ENCODE measurements around the gene CES2. TPM values are rescaled to one million over a fixed set of nuclear protein-coding genes. Genes with fewer than 3 reads are reported as not detected.

CES2 gene
- total and polyA plus RNA-seq, 9 of the 15 experiments (the other 6 are each of a cell fraction or from before 2014, with no cell fraction given): 2.2 to 37.9 (median 24.4) TPM

DNA sequence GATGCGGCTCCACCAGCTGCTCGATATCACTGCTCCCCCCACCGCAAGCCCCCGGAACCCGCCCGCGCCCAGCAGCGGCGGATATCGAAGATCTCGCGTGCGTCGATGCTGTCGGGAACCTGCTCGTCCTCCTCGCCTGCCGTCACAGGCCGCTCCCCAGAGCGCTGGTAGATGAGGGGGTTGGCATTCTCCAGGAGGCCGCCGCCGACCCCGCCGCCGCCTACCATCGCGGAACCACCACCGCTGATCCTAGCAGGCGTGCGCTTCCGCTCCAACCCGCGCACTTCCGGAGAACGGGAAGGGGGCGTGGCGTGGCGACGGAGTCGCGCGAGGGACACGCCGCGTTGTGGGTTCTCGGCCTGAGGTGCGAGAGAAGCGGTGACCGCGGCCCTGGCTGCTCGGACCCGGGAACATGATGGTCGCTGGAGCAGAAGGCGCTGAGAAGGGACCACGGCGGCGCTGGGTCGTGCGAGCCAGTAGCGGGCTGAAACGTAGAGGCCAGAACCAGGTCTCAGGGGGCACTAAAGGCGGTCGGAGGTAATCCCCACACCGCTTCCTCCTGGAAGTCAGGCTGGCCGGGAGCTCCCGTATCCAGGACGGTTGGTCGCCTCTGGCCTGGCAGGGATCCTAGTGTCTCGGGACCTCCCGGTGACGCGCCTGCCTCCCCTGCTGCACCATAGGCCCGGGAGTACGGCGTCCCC, 1.0 kb upstream of the CES2 start, which contains the start of gene CIAO2B (continued):
- no peak for TF ChIP-seq FOXK2 (conservative IDR thresholded peaks at IDR 0.05 in 1 of 2, IDR thresholded peaks at IDR 0.05 in 1 of 2; ENCODE audit: low read depth in 2 of 2)
- no peak for TF ChIP-seq U2AF1 (optimal IDR thresholded peaks at IDR 0.05; ENCODE audit: low read depth, low read length)
- no peak; the same call in 1 of the 2 replicates for TF ChIP-seq ZKSCAN1 (IDR thresholded peaks at IDR 0.05; ENCODE audit: low read depth, low read length)
- TF ChIP-seq, protein P1, sequence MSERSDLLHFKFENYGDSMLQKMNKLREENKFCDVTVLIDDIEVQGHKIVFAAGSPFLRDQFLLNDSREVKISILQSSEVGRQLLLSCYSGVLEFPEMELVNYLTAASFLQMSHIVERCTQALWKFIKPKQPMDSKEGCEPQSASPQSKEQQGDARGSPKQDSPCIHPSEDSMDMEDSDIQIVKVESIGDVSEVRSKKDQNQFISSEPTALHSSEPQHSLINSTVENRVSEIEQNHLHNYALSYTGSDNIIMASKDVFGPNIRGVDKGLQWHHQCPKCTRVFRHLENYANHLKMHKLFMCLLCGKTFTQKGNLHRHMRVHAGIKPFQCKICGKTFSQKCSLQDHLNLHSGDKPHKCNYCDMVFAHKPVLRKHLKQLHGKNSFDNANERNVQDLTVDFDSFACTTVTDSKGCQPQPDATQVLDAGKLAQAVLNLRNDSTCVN (CRISPR knock-in tag; IDR thresholded peaks at IDR 0.05): no peak
- TF ChIP-seq ZNF436 (CRISPR knock-in tag; IDR thresholded peaks at IDR 0.05): no peak
- TF ChIP-seq CBFA2T3 (IDR thresholded peaks at IDR 0.05): no peak
- no peak for TF ChIP-seq ZNF280A (IDR thresholded peaks at IDR 0.05; ENCODE audit: low read depth, partially characterized antibody)
- peak; percentile 87 for TF ChIP-seq SUPT5H (IDR thresholded peaks at IDR 0.05)
- peak; percentile 62 for TF ChIP-seq CREB1 (IDR thresholded peaks at IDR 0.05)
- TF ChIP-seq CREB1 (CRISPR knock-in tag; IDR thresholded peaks at IDR 0.05): peak; percentile 71; the same call in 1 of the 2 replicates
- no peak for TF ChIP-seq ZNF384 (IDR thresholded peaks at IDR 0.05; ENCODE audit: low read depth, low read length)
- TF ChIP-seq TAF1 (IDR thresholded peaks at IDR 0.05; ENCODE audit: control insufficient read depth, extremely low read depth, insufficient read depth, low read length, severe bottlenecking): peak; percentile 63
- TF ChIP-seq, protein P2, sequence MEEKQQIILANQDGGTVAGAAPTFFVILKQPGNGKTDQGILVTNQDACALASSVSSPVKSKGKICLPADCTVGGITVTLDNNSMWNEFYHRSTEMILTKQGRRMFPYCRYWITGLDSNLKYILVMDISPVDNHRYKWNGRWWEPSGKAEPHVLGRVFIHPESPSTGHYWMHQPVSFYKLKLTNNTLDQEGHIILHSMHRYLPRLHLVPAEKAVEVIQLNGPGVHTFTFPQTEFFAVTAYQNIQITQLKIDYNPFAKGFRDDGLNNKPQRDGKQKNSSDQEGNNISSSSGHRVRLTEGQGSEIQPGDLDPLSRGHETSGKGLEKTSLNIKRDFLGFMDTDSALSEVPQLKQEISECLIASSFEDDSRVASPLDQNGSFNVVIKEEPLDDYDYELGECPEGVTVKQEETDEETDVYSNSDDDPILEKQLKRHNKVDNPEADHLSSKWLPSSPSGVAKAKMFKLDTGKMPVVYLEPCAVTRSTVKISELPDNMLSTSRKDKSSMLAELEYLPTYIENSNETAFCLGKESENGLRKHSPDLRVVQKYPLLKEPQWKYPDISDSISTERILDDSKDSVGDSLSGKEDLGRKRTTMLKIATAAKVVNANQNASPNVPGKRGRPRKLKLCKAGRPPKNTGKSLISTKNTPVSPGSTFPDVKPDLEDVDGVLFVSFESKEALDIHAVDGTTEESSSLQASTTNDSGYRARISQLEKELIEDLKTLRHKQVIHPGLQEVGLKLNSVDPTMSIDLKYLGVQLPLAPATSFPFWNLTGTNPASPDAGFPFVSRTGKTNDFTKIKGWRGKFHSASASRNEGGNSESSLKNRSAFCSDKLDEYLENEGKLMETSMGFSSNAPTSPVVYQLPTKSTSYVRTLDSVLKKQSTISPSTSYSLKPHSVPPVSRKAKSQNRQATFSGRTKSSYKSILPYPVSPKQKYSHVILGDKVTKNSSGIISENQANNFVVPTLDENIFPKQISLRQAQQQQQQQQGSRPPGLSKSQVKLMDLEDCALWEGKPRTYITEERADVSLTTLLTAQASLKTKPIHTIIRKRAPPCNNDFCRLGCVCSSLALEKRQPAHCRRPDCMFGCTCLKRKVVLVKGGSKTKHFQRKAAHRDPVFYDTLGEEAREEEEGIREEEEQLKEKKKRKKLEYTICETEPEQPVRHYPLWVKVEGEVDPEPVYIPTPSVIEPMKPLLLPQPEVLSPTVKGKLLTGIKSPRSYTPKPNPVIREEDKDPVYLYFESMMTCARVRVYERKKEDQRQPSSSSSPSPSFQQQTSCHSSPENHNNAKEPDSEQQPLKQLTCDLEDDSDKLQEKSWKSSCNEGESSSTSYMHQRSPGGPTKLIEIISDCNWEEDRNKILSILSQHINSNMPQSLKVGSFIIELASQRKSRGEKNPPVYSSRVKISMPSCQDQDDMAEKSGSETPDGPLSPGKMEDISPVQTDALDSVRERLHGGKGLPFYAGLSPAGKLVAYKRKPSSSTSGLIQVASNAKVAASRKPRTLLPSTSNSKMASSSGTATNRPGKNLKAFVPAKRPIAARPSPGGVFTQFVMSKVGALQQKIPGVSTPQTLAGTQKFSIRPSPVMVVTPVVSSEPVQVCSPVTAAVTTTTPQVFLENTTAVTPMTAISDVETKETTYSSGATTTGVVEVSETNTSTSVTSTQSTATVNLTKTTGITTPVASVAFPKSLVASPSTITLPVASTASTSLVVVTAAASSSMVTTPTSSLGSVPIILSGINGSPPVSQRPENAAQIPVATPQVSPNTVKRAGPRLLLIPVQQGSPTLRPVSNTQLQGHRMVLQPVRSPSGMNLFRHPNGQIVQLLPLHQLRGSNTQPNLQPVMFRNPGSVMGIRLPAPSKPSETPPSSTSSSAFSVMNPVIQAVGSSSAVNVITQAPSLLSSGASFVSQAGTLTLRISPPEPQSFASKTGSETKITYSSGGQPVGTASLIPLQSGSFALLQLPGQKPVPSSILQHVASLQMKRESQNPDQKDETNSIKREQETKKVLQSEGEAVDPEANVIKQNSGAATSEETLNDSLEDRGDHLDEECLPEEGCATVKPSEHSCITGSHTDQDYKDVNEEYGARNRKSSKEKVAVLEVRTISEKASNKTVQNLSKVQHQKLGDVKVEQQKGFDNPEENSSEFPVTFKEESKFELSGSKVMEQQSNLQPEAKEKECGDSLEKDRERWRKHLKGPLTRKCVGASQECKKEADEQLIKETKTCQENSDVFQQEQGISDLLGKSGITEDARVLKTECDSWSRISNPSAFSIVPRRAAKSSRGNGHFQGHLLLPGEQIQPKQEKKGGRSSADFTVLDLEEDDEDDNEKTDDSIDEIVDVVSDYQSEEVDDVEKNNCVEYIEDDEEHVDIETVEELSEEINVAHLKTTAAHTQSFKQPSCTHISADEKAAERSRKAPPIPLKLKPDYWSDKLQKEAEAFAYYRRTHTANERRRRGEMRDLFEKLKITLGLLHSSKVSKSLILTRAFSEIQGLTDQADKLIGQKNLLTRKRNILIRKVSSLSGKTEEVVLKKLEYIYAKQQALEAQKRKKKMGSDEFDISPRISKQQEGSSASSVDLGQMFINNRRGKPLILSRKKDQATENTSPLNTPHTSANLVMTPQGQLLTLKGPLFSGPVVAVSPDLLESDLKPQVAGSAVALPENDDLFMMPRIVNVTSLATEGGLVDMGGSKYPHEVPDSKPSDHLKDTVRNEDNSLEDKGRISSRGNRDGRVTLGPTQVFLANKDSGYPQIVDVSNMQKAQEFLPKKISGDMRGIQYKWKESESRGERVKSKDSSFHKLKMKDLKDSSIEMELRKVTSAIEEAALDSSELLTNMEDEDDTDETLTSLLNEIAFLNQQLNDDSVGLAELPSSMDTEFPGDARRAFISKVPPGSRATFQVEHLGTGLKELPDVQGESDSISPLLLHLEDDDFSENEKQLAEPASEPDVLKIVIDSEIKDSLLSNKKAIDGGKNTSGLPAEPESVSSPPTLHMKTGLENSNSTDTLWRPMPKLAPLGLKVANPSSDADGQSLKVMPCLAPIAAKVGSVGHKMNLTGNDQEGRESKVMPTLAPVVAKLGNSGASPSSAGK (IDR thresholded peaks at IDR 0.05): peak; percentile 2; the same call in 1 of the 2 replicates
- TF ChIP-seq CBX3 (IDR thresholded peaks at IDR 0.05; ENCODE audit: borderline replicate concordance in 1 of 2, low read length in 2 of 2): peak in 1 of 2 experiments; percentile 65; a peak in 1 of 3 replicates
